AG04449 (cell line): ENCODE results near the gene MTAP.

Experiments used
- CTCF ChIA-PET: fragments of 350-600 bp; formaldehyde crosslinking; extraction: SDS; loops from one replicate; lab custom pipeline; 2021; ENCODE audit warnings: antibody characterized with exemption; lab: Yijun Ruan, JAX
- POLR2A ChIA-PET: fragments of 400-600, 350-600 bp; formaldehyde crosslinking; extraction: SDS; loops from one replicate; lab custom pipeline; 2020; ENCODE audit warnings: antibody characterized with exemption, inconsistent platforms; lab: Yijun Ruan, JAX
- DNase-seq: peaks from one replicate; pipeline ENCODE4 v3.0.0-alpha.2; 2010; ENCODE audit warnings: low read depth, low spot score
- H3K4me3 ChIP-seq: 2 replicates; pipeline ENCODE4 v1.5.1; 2011; ENCODE audit warnings: low read depth, mild to moderate bottlenecking, control low read depth, low read length
- CTCF ChIP-seq: IDR thresholded peaks from one replicate; pipeline ENCODE4 v1.5.1; 2011; ENCODE audit warnings: mild to moderate bottlenecking, moderate library complexity, low read length, control low read depth, inconsistent platforms; ENCODE audit not compliant: insufficient read depth; ENCODE audit errors: missing control alignments

The MTAP gene

GRCh38 chr9:21837501-21837900 is 35.1 kb downstream of the MTAP start:
- TF ChIP-seq CTCF, result no peak
- no peak for DNase-seq
- CTCF ChIA-PET, result interaction anchor here (0.9 to 3.0 kb wide), 3 partner anchors 24 to 406 kb away, joined by 3 to 10 read pairs (median 8); no protein-coding TSS in a partner anchor
- POLR2A ChIA-PET, result no interaction called here
- H3K4me3 ChIP-seq, result no peak overlapping the region

- ChIA-PET POLR2A (interaction anchor here (1.0 kb wide), 1 partner anchor 23 kb away, joined by 4 read pairs; no protein-coding TSS in a partner anchor), CTCF (interaction anchor here (1.1 to 1.2 kb wide), 3 partner anchors 28 to 198 kb away, joined by 3 read pairs; no protein-coding TSS in a partner anchor)
- DNase-seq, result no peak
- no peak for TF ChIP-seq CTCF
- no peak overlapping the region for H3K4me3 ChIP-seq
Observed at GRCh38 chr9:21840647-21841046, 38.2 kb downstream of the MTAP start.

- TF ChIP-seq CTCF, result no peak
- no peak overlapping the region for H3K4me3 ChIP-seq
- CTCF ChIA-PET, result interaction anchor here (1.2 kb wide), 1 partner anchor 197 kb away, joined by 3 read pairs; no protein-coding TSS in a partner anchor
- POLR2A ChIA-PET, result no interaction called here
- no peak for DNase-seq
Observed at GRCh38 chr9:21841133-21841532, 38.7 kb downstream of the MTAP start.

GRCh38 chr9:21848615-21849014 is 46.2 kb downstream of the MTAP start:
- no peak for DNase-seq
- ChIA-PET CTCF (no interaction called here), POLR2A (no interaction called here)
- H3K4me3 ChIP-seq, result no peak overlapping the region
- no peak for TF ChIP-seq CTCF

GRCh38 chr9:21852754-21853153 is 50.3 kb downstream of the MTAP start:
- CTCF ChIA-PET, result interaction anchor here (2.1 kb wide), 1 partner anchor 39 kb away, joined by 5 read pairs; no protein-coding TSS in a partner anchor
- POLR2A ChIA-PET, result no interaction called here
- DNase-seq, result no peak
- no peak overlapping the region for H3K4me3 ChIP-seq
- no peak for TF ChIP-seq CTCF

GRCh38 chr9:21853414-21853813 is 51.0 kb downstream of the MTAP start:
- POLR2A ChIA-PET, result no interaction called here
- H3K4me3 ChIP-seq, result no peak overlapping the region
- no peak for DNase-seq
- TF ChIP-seq CTCF, result no peak
- CTCF ChIA-PET, result interaction anchor here (2.1 kb wide), 1 partner anchor 40 kb away, joined by 5 read pairs; no protein-coding TSS in a partner anchor
